HG03135 (cell line): ENCODE data around the gene MAP3K20.
"Not testable (repeated sequence)": the region's sequence is repeated elsewhere in the genome, so short reads cannot be mapped to it uniquely, and the experiment has no call there.

Experiments
- ATAC-seq: cut with Tn5 transposase; IDR thresholded peaks from one replicate; pipeline ENCODE4 v1.9.1; 2021; ENCODE audit warnings: mild to moderate bottlenecking, moderate library complexity; ENCODE audit not compliant: unreplicated experiment

MAP3K20 gene

DNA sequence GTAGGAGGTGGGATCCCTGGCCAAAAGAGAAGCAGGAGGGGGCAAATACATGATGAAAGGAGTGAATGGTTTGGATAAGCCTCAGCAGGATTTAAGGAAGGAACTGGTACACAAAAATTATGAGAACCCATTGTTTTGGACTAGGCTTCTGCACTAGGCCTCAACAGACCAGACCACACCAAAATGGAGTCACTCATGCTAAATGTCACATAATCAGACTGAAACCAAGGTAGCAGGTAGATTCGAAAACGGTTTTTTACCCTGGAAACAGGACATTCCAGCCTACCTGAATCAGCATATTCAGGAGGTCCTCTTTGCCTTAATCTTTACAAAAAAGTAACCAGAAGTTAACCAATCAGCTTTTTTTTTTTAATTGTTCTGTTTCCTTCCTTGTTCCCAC lies 229.7 kb downstream of the MAP3K20 start:
- no peak for ATAC-seq

DNA sequence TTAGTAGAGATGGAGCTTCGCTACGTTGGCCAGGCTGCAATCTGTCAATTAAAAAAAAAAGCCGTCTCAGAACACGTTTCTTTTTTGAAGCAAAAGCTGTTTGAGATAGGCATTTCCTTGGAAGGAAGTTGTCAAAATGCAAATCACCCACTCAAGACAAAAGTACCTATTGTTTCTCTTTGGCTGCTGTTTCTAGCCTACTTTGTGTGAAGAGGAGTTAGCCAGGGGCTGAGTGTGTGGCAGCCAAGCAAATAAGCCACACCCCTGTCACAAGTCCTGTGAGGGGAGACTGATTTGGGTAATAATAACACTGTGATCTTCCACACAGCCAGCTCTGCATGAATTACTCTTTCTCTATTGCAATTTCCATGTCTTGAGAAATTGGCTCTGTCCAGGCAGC lies 231.6 kb downstream of the MAP3K20 start:
- no peak for ATAC-seq

DNA sequence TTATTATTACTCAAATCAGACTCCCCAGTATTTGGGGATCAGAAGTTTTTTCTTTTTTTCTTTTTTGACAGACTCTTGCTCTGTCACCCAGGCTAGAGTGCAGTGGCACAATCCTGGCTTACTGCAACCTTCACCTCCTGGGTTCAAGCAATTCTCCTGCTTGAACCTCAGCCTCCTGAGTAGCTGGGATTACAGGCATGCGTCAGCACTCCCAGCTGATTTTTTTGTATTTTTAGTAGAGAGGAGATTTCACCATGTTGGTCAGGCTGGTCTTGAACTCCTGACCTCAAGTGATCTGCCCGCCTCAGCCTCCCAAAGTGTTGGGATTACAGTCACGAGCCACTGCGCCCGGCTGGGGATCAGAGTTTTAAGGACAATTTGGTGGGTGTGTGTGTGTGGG lies 233.7 kb downstream of the MAP3K20 start:
- not testable (repeated sequence) for ATAC-seq

DNA sequence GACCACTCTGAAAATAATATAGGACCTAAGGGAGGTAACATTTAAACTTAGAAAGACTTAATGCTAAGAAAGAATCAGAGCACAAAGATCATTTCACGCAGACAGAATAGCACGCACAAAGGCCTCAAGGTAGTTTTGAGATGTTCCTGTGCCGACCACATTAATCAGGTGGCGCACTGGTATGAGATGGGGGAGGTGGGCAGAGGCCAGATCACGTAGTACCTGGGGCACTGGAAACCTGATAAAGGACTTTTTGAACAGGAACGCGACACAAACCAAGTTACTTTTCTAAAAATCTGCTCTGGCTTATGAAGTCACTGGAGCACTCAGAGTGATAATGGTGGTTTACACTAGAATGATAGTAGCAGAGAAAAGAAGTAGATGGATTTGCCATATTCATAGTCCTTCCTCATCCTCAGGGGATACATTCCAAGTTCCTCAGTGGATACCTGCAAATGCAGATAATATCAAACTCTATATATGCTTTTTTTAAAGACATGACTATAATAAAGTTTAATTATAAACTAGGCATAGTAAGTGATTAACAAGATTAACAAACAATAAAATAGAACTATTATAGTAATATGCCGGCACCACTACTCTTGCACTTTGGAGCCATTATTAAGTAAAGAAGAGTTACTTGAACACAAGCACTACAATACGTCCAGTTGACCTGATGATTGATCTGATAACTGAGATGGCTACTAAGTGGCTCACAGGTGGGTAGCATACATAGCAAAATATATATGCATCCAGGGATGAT lies 236.4 kb downstream of the MAP3K20 start:
- ATAC-seq = no peak
